DOHH2 (cell line): ENCODE results near the gene ALAS2.
"Not testable (repeated sequence)": the region's sequence is repeated elsewhere in the genome, so short reads cannot be mapped to it uniquely, and the experiment has no call there.

Experiments
- H3F3A ChIP-seq: fragments of 200-600 bp; sonication (generic), shearing (Covaris generic); 2 replicates; pipeline ENCODE4 v1.6.0; 2016; ENCODE audit warnings: antibody characterized with exemption, mild to moderate bottlenecking; ENCODE audit not compliant: control insufficient read depth, insufficient read depth
- H3K27ac ChIP-seq: fragments of 200-600 bp; sonication (generic); 2 replicates; pipeline ENCODE4 v1.5.1; 2014; ENCODE audit warnings: low read depth, mild to moderate bottlenecking, low read length, moderate library complexity
- H3K27me3 ChIP-seq: fragments of 200-600 bp; sonication (generic); 2 replicates; pipeline ENCODE4 v1.6.1; 2014; ENCODE audit warnings: mild to moderate bottlenecking, low read length, mixed read lengths; ENCODE audit not compliant: control insufficient read depth
- H3K36me3 ChIP-seq: fragments of 200-600 bp; sonication (generic); 2 replicates; pipeline ENCODE4 v1.6.1; 2014; ENCODE audit warnings: mild to moderate bottlenecking, low read length, moderate library complexity, mixed read lengths; ENCODE audit not compliant: control insufficient read depth
- H3K4me1 ChIP-seq: fragments of 200-600 bp; sonication (generic); 2 replicates; pipeline ENCODE4 v1.6.1; 2014; ENCODE audit warnings: mild to moderate bottlenecking, low read length, mixed read lengths; ENCODE audit not compliant: control insufficient read depth
- H3K4me2 ChIP-seq: fragments of 200-600 bp; sonication (generic); 2 replicates; pipeline ENCODE4 v1.6.0; 2014; ENCODE audit warnings: mild to moderate bottlenecking, low read length, moderate library complexity
- H3K4me3 ChIP-seq: fragments of 200-600 bp; sonication (generic); 2 replicates; pipeline ENCODE4 v1.5.1; 2014; ENCODE audit warnings: mild to moderate bottlenecking, low read length, mixed read lengths
- H3K79me2 ChIP-seq: fragments of 200-600 bp; sonication (generic); 2 replicates; pipeline ENCODE4 v1.6.1; 2014; ENCODE audit warnings: mild to moderate bottlenecking, low read length, mixed read lengths; ENCODE audit not compliant: control insufficient read depth
- H3K9me2 ChIP-seq: fragments of 200-600 bp; sonication (generic); replicated peaks from 2 replicates; pipeline ENCODE4 v1.6.1; 2014; ENCODE audit warnings: mild to moderate bottlenecking, low read length, mixed read lengths; ENCODE audit not compliant: control insufficient read depth
- H3K9me3 ChIP-seq: fragments of 200-600 bp; sonication (generic); 2 replicates; pipeline ENCODE4 v1.6.1; 2014; ENCODE audit warnings: antibody characterized with exemption, low read length, mixed read lengths; ENCODE audit not compliant: control insufficient read depth, insufficient read depth
- H4K20me1 ChIP-seq: fragments of 200-600 bp; sonication (generic); 2 replicates; pipeline ENCODE4 v1.6.0; 2014; ENCODE audit warnings: low read depth, mild to moderate bottlenecking, antibody characterized with exemption, low read length, moderate library complexity; ENCODE audit not compliant: control insufficient read depth, insufficient read depth
- EZH2phosphoT487 ChIP-seq: fragments of 200-600 bp; sonication (generic); IDR thresholded peaks from 2 replicates; pipeline ENCODE4 v1.6.1; 2017; ENCODE audit warnings: borderline replicate concordance, mild to moderate bottlenecking, antibody characterized with exemption, low read length, moderate library complexity, mixed read lengths
- TF ChIP-seq, protein P1 (sequence below): fragments of 200-600 bp; sonication (generic); IDR thresholded peaks from one replicate; pipeline ENCODE4 v1.5.1; 2014; ENCODE audit warnings: antibody characterized with exemption, mild to moderate bottlenecking, low read depth, low read length; ENCODE audit not compliant: poor library complexity, severe bottlenecking

Gene ALAS2

GRCh38 chrX:54994099-54994498 lies 36.7 kb downstream of the ALAS2 start, which contains the start of gene PFKFB1:
TSS of gene PFKFB1 (minus strand) at chrX:54994188. CDS start at chrX:54994007, 181 bp downstream.
- H3K4me3 ChIP-seq: no peak within 1 kb of the TSS
- no peaks in the 10 kb centered on the region for H3K36me3 ChIP-seq
- H3K27me3 ChIP-seq: no peaks in the 10 kb centered on the region
- no peaks in the 10 kb centered on the region for H3K9me2 ChIP-seq
- H3K4me2 ChIP-seq: no peak within 1 kb of the TSS
- H3F3A ChIP-seq: no peaks in the 10 kb centered on the region
- TF ChIP-seq EZH2phosphoT487: no peak
- TF ChIP-seq, protein P1, sequence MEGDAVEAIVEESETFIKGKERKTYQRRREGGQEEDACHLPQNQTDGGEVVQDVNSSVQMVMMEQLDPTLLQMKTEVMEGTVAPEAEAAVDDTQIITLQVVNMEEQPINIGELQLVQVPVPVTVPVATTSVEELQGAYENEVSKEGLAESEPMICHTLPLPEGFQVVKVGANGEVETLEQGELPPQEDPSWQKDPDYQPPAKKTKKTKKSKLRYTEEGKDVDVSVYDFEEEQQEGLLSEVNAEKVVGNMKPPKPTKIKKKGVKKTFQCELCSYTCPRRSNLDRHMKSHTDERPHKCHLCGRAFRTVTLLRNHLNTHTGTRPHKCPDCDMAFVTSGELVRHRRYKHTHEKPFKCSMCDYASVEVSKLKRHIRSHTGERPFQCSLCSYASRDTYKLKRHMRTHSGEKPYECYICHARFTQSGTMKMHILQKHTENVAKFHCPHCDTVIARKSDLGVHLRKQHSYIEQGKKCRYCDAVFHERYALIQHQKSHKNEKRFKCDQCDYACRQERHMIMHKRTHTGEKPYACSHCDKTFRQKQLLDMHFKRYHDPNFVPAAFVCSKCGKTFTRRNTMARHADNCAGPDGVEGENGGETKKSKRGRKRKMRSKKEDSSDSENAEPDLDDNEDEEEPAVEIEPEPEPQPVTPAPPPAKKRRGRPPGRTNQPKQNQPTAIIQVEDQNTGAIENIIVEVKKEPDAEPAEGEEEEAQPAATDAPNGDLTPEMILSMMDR: no peak
- H3K27ac ChIP-seq: no peak within 1 kb of the TSS
- H3K4me1 ChIP-seq: peaks cover 2% of the 10 kb centered on the region
- H4K20me1 ChIP-seq: no peaks in the 10 kb centered on the region
- H3K79me2 ChIP-seq: no peaks in the 10 kb centered on the region
- H3K9me3 ChIP-seq: no peaks in the 10 kb centered on the region

- H3K27ac ChIP-seq: no peak overlapping the region
- H3K9me3 ChIP-seq: no peaks in the 10 kb centered on the region
Measured at GRCh38 chrX:54992911-54993622, 37.7 kb downstream of the ALAS2 start.

GRCh38 chrX:54991706-54992105 lies 39.1 kb downstream of the ALAS2 start:
- H3K4me3 ChIP-seq: no peak overlapping the region
- no peaks in the 10 kb centered on the region for H3K27me3 ChIP-seq
- no peaks in the 10 kb centered on the region for H3K36me3 ChIP-seq
- H4K20me1 ChIP-seq: no peaks in the 10 kb centered on the region
- no peaks in the 10 kb centered on the region for H3K79me2 ChIP-seq
- no peaks in the 10 kb centered on the region for H3K9me3 ChIP-seq
- H3K27ac ChIP-seq: no peak overlapping the region
- H3K4me2 ChIP-seq: no peak overlapping the region
- TF ChIP-seq, protein P1: no peak
- TF ChIP-seq EZH2phosphoT487: no peak
- H3K9me2 ChIP-seq: no peaks in the 10 kb centered on the region
- H3K4me1 ChIP-seq: no peaks in the 10 kb centered on the region
- no peaks in the 10 kb centered on the region for H3F3A ChIP-seq

More at GRCh38 chrX:54992911-54993622, 37.7 kb downstream of the ALAS2 start:
- no peak overlapping the region for H3K4me3 ChIP-seq
- H3F3A ChIP-seq: no peaks in the 10 kb centered on the region
- no peaks in the 10 kb centered on the region for H3K9me2 ChIP-seq
- no peaks in the 10 kb centered on the region for H3K36me3 ChIP-seq
- H3K4me1 ChIP-seq: no peaks in the 10 kb centered on the region
- TF ChIP-seq EZH2phosphoT487: no peak
- TF ChIP-seq, protein P1: no peak
- H4K20me1 ChIP-seq: no peaks in the 10 kb centered on the region
- no peaks in the 10 kb centered on the region for H3K27me3 ChIP-seq
- no peak overlapping the region for H3K4me2 ChIP-seq
- no peaks in the 10 kb centered on the region for H3K79me2 ChIP-seq

GRCh38 chrX:54983306-54983705 lies 47.5 kb downstream of the ALAS2 start:
- H3K9me2 ChIP-seq: not testable (repeated sequence)

More at GRCh38 chrX:54983306-54983705, 47.5 kb downstream of the ALAS2 start:
- not testable (repeated sequence) for H3K9me3 ChIP-seq, H3K27me3 ChIP-seq, H3K4me2 ChIP-seq, H3F3A ChIP-seq, H3K4me3 ChIP-seq, H4K20me1 ChIP-seq, H3K36me3 ChIP-seq, H3K79me2 ChIP-seq, H3K27ac ChIP-seq, H3K4me1 ChIP-seq
